Measurements from ENCODE around the gene ZG16B.

Gene ZG16B

GRCh38 chr16:2839650-2840450 is 9.7 kb downstream of the ZG16B start:
- FAIRE-seq: no peak

DNA sequence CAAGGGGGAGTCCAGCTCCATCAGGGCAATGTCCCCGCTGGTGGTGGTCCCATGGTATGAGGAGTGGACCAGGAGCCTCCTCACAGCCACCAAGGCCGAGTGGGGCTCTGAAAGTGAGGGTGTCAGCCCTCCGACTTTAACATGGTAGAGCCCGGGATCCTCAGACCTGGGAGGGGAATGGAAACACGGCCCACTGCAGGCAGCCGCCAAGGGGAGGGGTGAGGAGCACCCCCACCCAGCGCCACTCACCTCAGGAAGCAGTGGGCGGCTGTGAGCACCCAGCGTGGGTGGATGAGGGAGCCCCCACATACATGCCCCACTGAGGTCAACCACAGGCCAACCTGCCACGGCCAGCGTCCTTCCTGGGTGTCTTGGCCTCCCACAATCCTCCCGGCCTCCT is 10.8 kb downstream of the ZG16B start:
- DNase-seq (ENCODE audit: insufficient read length) (no peak), FAIRE-seq (no peak)
- TF ChIP-seq TAF1 (IDR thresholded peaks at IDR 0.05; ENCODE audit: borderline replicate concordance, low read depth, low read length): no peak
- TF ChIP-seq POLR2AphosphoS5 (IDR thresholded peaks at IDR 0.05; ENCODE audit: low read depth, low read length): no peak
- no peak for TF ChIP-seq POLR2A (IDR thresholded peaks at IDR 0.05; ENCODE audit: low read depth, low read length)

More at GRCh38 chr16:2839650-2840450, 9.7 kb downstream of the ZG16B start:
- TF ChIP-seq POLR2A (IDR thresholded peaks at IDR 0.05; ENCODE audit: low read depth, low read length) (no peak), POLR2AphosphoS5 (IDR thresholded peaks at IDR 0.05; ENCODE audit: low read depth, low read length) (no peak), TAF1 (IDR thresholded peaks at IDR 0.05; ENCODE audit: borderline replicate concordance, low read depth, low read length) (no peak)
- DNase-seq (ENCODE audit: insufficient read length): no peak

GRCh38 chr16:2841606-2842339 is 11.7 kb downstream of the ZG16B start:
- no peak for DNase-seq (ENCODE audit: insufficient read length)
- no peak for FAIRE-seq
- TF ChIP-seq POLR2AphosphoS5 (IDR thresholded peaks at IDR 0.05; ENCODE audit: low read depth, low read length) (no peak), TAF1 (IDR thresholded peaks at IDR 0.05; ENCODE audit: borderline replicate concordance, low read depth, low read length) (no peak), POLR2A (IDR thresholded peaks at IDR 0.05; ENCODE audit: low read depth, low read length) (no peak)

GRCh38 chr16:2842340-2843000 is 12.4 kb downstream of the ZG16B start:
- DNase-seq (ENCODE audit: insufficient read length) (no peak), FAIRE-seq (no peak)
- TF ChIP-seq POLR2A (IDR thresholded peaks at IDR 0.05; ENCODE audit: low read depth, low read length) (no peak), TAF1 (IDR thresholded peaks at IDR 0.05; ENCODE audit: borderline replicate concordance, low read depth, low read length) (no peak), POLR2AphosphoS5 (IDR thresholded peaks at IDR 0.05; ENCODE audit: low read depth, low read length) (no peak)

GRCh38 chr16:2843526-2843925 is 13.4 kb downstream of the ZG16B start:
- no peak for DNase-seq (ENCODE audit: insufficient read length)
- no peak for TF ChIP-seq POLR2A (IDR thresholded peaks at IDR 0.05; ENCODE audit: low read depth, low read length)
- TF ChIP-seq TAF1 (IDR thresholded peaks at IDR 0.05; ENCODE audit: borderline replicate concordance, low read depth, low read length): no peak
- no peak for TF ChIP-seq POLR2AphosphoS5 (IDR thresholded peaks at IDR 0.05; ENCODE audit: low read depth, low read length)
- FAIRE-seq: no peak

DNA sequence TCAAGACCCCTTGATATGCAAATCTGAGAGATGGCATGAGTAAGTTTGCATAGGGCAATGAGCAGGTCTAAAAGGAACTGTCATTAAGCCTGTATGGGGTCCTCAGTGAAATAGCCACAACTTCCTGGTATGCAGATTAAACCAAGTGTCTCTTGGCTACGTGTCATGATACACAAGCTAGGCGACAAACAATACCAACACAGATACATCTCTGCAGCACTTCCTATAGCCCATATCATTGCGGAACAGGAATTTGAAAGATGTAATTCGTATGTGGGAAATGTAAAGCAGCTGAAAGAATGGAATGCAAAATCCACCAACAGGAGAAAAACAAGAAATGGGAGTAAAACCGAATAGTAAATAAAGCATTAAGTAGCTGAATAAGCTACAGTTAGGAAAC is 15.0 kb downstream of the ZG16B start:
- no peak for FAIRE-seq
- TF ChIP-seq POLR2AphosphoS5 (IDR thresholded peaks at IDR 0.05; ENCODE audit: low read depth, low read length) (no peak), TAF1 (IDR thresholded peaks at IDR 0.05; ENCODE audit: borderline replicate concordance, low read depth, low read length) (no peak), POLR2A (IDR thresholded peaks at IDR 0.05; ENCODE audit: low read depth, low read length) (no peak)
- no peak for DNase-seq (ENCODE audit: insufficient read length)

DNA sequence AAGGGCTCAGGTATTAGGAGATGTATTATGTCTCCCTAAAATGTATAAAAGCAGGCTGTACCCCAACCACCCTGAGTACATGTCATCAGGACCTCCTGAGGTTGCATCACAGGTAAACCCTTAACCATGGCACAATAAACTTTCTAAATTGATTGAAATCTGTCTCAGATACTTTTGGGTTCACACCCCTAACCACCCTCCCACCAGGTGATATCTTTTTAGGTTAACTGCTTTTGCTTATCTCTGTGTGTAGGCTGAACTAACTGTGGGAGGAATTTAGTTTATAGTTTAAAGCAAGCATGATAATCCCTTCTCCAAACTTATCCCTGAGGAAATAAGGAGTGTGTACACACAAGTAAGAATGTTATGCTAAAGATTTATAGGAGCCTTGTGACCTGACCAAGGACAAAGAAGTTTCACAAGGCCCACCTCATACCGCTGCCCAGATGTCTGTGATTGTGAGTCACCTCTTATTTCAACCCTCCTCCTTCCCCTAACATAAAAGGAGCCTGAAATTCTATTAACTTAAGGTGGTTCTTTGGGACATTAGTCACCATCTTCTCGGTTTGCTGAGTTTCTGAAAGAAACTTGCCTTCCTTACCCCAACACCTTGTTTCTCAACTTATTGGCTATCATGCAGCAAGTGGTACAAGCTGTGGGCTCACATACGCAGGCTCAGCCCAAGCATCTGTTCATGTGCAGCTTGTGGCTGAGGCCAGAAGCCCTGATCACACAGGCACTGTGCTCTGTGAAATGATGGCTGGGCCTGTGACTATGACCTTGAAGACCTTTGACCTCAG is 16.6 kb downstream of the ZG16B start:
- no peak for TF ChIP-seq POLR2A (IDR thresholded peaks at IDR 0.05; ENCODE audit: low read depth, low read length)
- FAIRE-seq: no peak

DNA sequence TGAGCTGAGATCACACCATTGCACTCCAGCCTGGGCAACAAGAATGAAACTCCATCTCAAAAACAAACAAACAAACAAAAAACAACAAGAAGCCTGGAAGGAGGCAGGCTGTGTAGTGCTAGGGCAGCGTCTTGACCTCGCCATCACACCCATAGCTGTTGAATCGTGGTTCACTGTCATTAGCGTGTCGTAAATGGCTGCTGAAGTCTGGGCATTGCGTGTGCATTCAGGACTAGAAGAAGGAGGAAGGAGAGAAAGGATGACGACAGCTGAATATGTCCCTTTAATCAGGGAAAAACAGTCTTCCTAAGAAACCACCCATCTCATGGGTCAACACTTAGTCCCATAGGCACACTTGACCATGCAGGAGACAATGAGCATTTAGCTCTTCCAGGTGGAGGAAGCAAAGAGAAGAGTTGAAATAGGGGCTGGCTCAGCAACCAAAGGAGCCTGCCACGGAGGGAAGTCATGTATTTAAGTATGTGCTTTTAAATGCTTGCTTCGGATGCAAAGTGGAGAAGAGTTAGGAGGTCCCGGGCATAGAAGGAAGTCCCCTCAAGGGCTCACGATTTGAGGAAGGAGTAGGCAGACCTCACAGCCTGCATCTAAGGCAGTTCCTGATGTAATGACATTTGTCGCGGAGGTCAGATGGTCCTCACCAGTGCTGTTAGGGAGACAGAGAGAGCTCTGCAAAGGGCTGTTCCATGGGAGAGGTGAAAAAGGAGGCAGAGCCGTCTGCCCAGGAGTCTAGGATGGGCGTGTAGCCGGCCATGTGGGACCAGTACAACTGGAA is 19.0 kb downstream of the ZG16B start:
- FAIRE-seq (no peak), DNase-seq (ENCODE audit: insufficient read length) (no peak)
- TF ChIP-seq TAF1 (IDR thresholded peaks at IDR 0.05; ENCODE audit: borderline replicate concordance, low read depth, low read length): no peak
- no peak for TF ChIP-seq POLR2AphosphoS5 (IDR thresholded peaks at IDR 0.05; ENCODE audit: low read depth, low read length)
- no peak for TF ChIP-seq POLR2A (IDR thresholded peaks at IDR 0.05; ENCODE audit: low read depth, low read length)

More for the DNA sequence above, 16.6 kb downstream of the ZG16B start:
- DNase-seq (ENCODE audit: insufficient read length): no peak

- FAIRE-seq: no peak
- no peak for TF ChIP-seq POLR2AphosphoS5 (IDR thresholded peaks at IDR 0.05; ENCODE audit: low read depth, low read length)
- no peak for TF ChIP-seq TAF1 (IDR thresholded peaks at IDR 0.05; ENCODE audit: borderline replicate concordance, low read depth, low read length)
- no peak for TF ChIP-seq POLR2A (IDR thresholded peaks at IDR 0.05; ENCODE audit: low read depth, low read length)
- DNase-seq (ENCODE audit: insufficient read length): no peak
Measured at GRCh38 chr16:2852003-2852730, 22.1 kb downstream of the ZG16B start.

Data from GM12892 (cell line).